Stimulated activated CD8-positive, alpha-beta memory T cell treated with anti-CD3 and anti-CD28 coated beads, Interleukin-4, amount 100 ng/mL, for 24 hours (primary cell): ENCODE measurements around the gene PSMA5.
"Not testable (repeated sequence)": the region's sequence is repeated elsewhere in the genome, so short reads cannot be mapped to it uniquely, and the experiment has no call there.

ENCODE experiments used
- DNase-seq: peaks from one replicate; pipeline ENCODE4 v3.0.0-alpha.2; 2020; ENCODE audit warnings: low read depth

PSMA5 gene

GRCh38 chr1:109392037-109392787, 34.0 kb downstream of the PSMA5 start:
- DNase-seq: no peak

- DNase-seq: no peak
Measured at GRCh38 chr1:109391626-109392025, 34.6 kb downstream of the PSMA5 start.

GRCh38 chr1:109391157-109391556, 35.1 kb downstream of the PSMA5 start:
- no peak for DNase-seq

GRCh38 chr1:109389638-109390341, 36.5 kb downstream of the PSMA5 start:
- DNase-seq: no peak

- DNase-seq: no peak
Measured at GRCh38 chr1:109388884-109389637, 37.2 kb downstream of the PSMA5 start.

GRCh38 chr1:109388208-109388711, 38.0 kb downstream of the PSMA5 start:
- DNase-seq: no peak

- DNase-seq: no peak
Measured at GRCh38 chr1:109386054-109386717, 40.1 kb downstream of the PSMA5 start.

GRCh38 chr1:109385417-109385816, 40.8 kb downstream of the PSMA5 start:
- DNase-seq: no peak

- DNase-seq: no peak
Measured at GRCh38 chr1:109383854-109384253, 42.4 kb downstream of the PSMA5 start.

- no peak for DNase-seq
Measured at GRCh38 chr1:109383087-109383779, 43.0 kb downstream of the PSMA5 start.

- no peak for DNase-seq
Measured at GRCh38 chr1:109381573-109381972, 44.7 kb downstream of the PSMA5 start.

GRCh38 chr1:109379907-109380306, 46.3 kb downstream of the PSMA5 start:
- no peak for DNase-seq

- no peak for DNase-seq
Measured at GRCh38 chr1:109379422-109379821, 46.8 kb downstream of the PSMA5 start.

GRCh38 chr1:109377698-109378097, 48.5 kb downstream of the PSMA5 start:
- DNase-seq: no peak

GRCh38 chr1:109373696-109374095, 52.6 kb downstream of the PSMA5 start:
- DNase-seq: not testable (repeated sequence)

- no peak for DNase-seq
Measured at GRCh38 chr1:109373126-109373525, 53.1 kb downstream of the PSMA5 start.

- DNase-seq: no peak
Measured at GRCh38 chr1:109372281-109372680, 54.0 kb downstream of the PSMA5 start.

GRCh38 chr1:109371341-109371739, 54.9 kb downstream of the PSMA5 start:
- no peak for DNase-seq

- DNase-seq: no peak
Measured at GRCh38 chr1:109370712-109371340, 55.4 kb downstream of the PSMA5 start.

GRCh38 chr1:109369167-109369746, 57.0 kb downstream of the PSMA5 start:
- DNase-seq: no peak

- DNase-seq: no peak
Measured at GRCh38 chr1:109368464-109368863, 57.8 kb downstream of the PSMA5 start.
